ENCODE measurements around the gene PAPLN.
A peak's percentile ranks its signal among the peaks of the same experiment; 100 is the strongest.

PAPLN gene

GRCh38 chr14:73248108-73248868 lies 11.0 kb downstream of the PAPLN start:
- TF ChIP-seq CTCF (conservative IDR thresholded peaks at IDR 0.05; ENCODE audit: low read depth), result no peak
- no peak for DNase-seq (ENCODE audit: low spot score)
- H3K27ac ChIP-seq, result peak overlapping the region; percentile 45; the same call in 1 of the 2 replicates
- ChIA-PET POLR2A (ENCODE audit: low non-redundant PET) (no interaction called here), CTCF (interaction anchor here (0.6 to 0.7 kb wide), 2 partner anchors 75 to 704 kb away, joined by 3 read pairs; no protein-coding TSS in a partner anchor)

- no peak overlapping the region; the same call in 1 of the 2 replicates for H3K27ac ChIP-seq
- TF ChIP-seq CTCF (conservative IDR thresholded peaks at IDR 0.05; ENCODE audit: low read depth), result no peak
- POLR2A ChIA-PET (ENCODE audit: low non-redundant PET), result no interaction called here
- CTCF ChIA-PET, result interaction anchor here (0.6 kb wide), 1 partner anchor 76 kb away, joined by 3 read pairs; no protein-coding TSS in a partner anchor
- no peak for DNase-seq (ENCODE audit: low spot score)
These were observed 11.8 kb downstream of the PAPLN start for GRCh38 chr14:73249108-73249507.

GRCh38 chr14:73249564-73250316 lies 12.4 kb downstream of the PAPLN start:
- no peak for DNase-seq (ENCODE audit: low spot score)
- ChIA-PET CTCF (no interaction called here), POLR2A (ENCODE audit: low non-redundant PET) (no interaction called here)
- H3K27ac ChIP-seq, result no peak overlapping the region
- TF ChIP-seq CTCF (conservative IDR thresholded peaks at IDR 0.05; ENCODE audit: low read depth), result no peak

GRCh38 chr14:73250317-73250713 lies 13.0 kb downstream of the PAPLN start:
- no peak for TF ChIP-seq CTCF (conservative IDR thresholded peaks at IDR 0.05; ENCODE audit: low read depth)
- POLR2A ChIA-PET (ENCODE audit: low non-redundant PET), result no interaction called here
- CTCF ChIA-PET, result no interaction called here
- no peak overlapping the region for H3K27ac ChIP-seq
- DNase-seq (ENCODE audit: low spot score), result no peak

- ChIA-PET POLR2A (ENCODE audit: low non-redundant PET) (no interaction called here), CTCF (no interaction called here)
- no peak for DNase-seq (ENCODE audit: low spot score)
- no peak overlapping the region for H3K27ac ChIP-seq
- no peak for TF ChIP-seq CTCF (conservative IDR thresholded peaks at IDR 0.05; ENCODE audit: low read depth)
These were observed 13.6 kb downstream of the PAPLN start for GRCh38 chr14:73250781-73251500.

GRCh38 chr14:73251516-73252215 lies 14.4 kb downstream of the PAPLN start:
- CTCF ChIA-PET, result no interaction called here
- POLR2A ChIA-PET (ENCODE audit: low non-redundant PET), result no interaction called here
- H3K27ac ChIP-seq, result no peak overlapping the region
- no peak for TF ChIP-seq CTCF (conservative IDR thresholded peaks at IDR 0.05; ENCODE audit: low read depth)
- DNase-seq (ENCODE audit: low spot score), result no peak

All from RWPE1 (cell line).